Vagina (tissue), 2 donors: ENCODE data around the gene ATP6V0C. TPM values are rescaled to one million over a fixed set of nuclear protein-coding genes. Genes with fewer than 3 reads are reported as not detected.
A peak's percentile ranks its signal among the peaks of the same experiment; 100 is the strongest.

Experiments used
- DNase-seq, 2 donors: peaks; one replicate each; pipeline ENCODE4 v3.0.0-alpha.2; 2017; ENCODE audit errors: extremely low spot score in 2 of 2
- H3K27ac ChIP-seq: fragments of 200-600 bp; sonication (generic); one replicate; pipeline ENCODE4 v1.5.1; 2019
- H3K27me3 ChIP-seq: fragments of 200-600 bp; sonication (generic); one replicate; pipeline ENCODE4 v1.5.1; 2019
- H3K36me3 ChIP-seq, 2 donors: fragments of 200-600 bp; sonication (generic); one replicate each; pipeline ENCODE4 v1.5.1; 2017 to 2019
- H3K4me1 ChIP-seq: fragments of 200-600 bp; sonication (generic); one replicate; pipeline ENCODE4 v1.5.1; 2019
- H3K4me3 ChIP-seq, 2 donors: fragments of 200-600 bp; sonication (generic); 1 replicate in 1 of 2; 2 replicates in 1 of 2; pipeline ENCODE4 v1.5.1; 2016 to 2019
- H3K9me3 ChIP-seq: fragments of 200-600 bp; sonication (generic); one replicate; pipeline ENCODE4 v1.5.1; 2019
- POLR2A ChIP-seq, 2 donors: fragments of 450-650 bp; IDR thresholded peaks; one replicate each; pipeline ENCODE4 v1.6.1; 2017; ENCODE audit warnings: antibody characterized with exemption in 2 of 2, mild to moderate bottlenecking in 2 of 2, moderate library complexity in 2 of 2
- POLR2AphosphoS5 ChIP-seq, 2 donors: sonication (generic); formaldehyde crosslinking; IDR thresholded peaks; one replicate each; pipeline ENCODE4 v1.9.0; 2017; ENCODE audit warnings: antibody characterized with exemption in 2 of 2, mild to moderate bottlenecking in 2 of 2, low read depth in 1 of 2; ENCODE audit not compliant: insufficient read depth in 1 of 2
- intact Hi-C: fragments of 100-400 bp; cut with DNase I; formaldehyde crosslinking; loops from one replicate; pipeline ENCODE4 v1.15.1; 2023
- total RNA-seq: library from RNA; depleted of rRNA; stranded (reverse); fragments of >200 nt; gene quantifications from one replicate; pipeline ENCODE4 v1.2.3, GENCODE V29; 2016
- TF ChIP-seq, protein P1 (sequence below), 3 experiments: fragments of 450-650 bp in 2 of 3; fragments of 200-600 bp in 1 of 3; sonication (generic) in 1 of 3; IDR thresholded peaks; one replicate each; pipeline ENCODE4 v1.5.1; 2017 to 2019; ENCODE audit warnings: antibody characterized with exemption in 3 of 3, mild to moderate bottlenecking in 2 of 3, moderate library complexity in 2 of 3

Gene ATP6V0C
- total RNA-seq, 1 donor from 2014 or later: 133 TPM

DNA sequence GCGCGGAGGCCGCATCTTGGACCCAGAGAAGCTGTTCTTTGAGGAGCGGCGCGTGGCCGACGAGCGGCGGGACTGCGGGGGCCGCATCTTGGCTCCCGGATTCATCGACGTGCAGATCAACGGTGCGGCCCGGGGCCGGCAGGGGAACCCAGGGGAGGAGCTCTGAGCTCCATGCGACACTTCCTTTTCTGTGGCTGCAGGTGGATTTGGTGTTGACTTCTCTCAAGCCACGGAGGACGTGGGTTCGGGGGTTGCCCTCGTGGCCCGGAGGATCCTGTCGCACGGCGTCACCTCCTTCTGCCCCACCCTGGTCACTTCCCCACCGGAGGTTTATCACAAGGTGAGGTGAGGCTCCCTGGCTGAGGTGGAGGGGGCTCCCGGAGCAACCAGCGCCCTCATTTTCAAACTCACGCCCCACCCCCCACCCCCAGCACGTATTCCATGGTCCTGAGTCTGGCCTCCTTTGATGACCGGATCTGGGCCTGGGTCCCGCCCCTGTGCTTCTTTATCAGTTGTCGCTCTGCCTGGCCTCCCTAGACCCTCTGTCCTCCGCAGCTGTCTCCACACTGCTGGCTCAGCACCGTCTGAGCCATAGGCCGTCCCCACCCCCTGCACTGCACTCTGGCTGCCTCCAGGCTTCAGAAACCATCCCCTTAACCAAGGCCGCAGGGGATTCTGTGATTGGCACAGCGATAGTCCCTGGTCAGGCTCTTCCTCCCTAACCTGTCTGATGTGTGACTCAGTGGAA is 7.2 kb downstream of the ATP6V0C start:
- H3K27ac ChIP-seq: peak overlapping the region; percentile 72
- H3K27me3 ChIP-seq: no peaks in the 10 kb centered on the region
- peaks cover 0 to 13% of the 10 kb centered on the region in 2 donors for H3K36me3 ChIP-seq
- no peaks in the 10 kb centered on the region for H3K9me3 ChIP-seq
- DNase-seq: no peak
- peaks cover 51% of the 10 kb centered on the region for H3K4me1 ChIP-seq
- TF ChIP-seq POLR2A (IDR thresholded peaks at IDR 0.05) (no peak), POLR2AphosphoS5 (IDR thresholded peaks at IDR 0.05; ENCODE audit: insufficient read depth in 1 of 2, low read depth in 1 of 2) (peak in 1 of 2 donors; percentile 22)
- intact Hi-C loops: no loop called here
- H3K4me3 ChIP-seq: peak overlapping the region; percentile 62 to 72

DNA sequence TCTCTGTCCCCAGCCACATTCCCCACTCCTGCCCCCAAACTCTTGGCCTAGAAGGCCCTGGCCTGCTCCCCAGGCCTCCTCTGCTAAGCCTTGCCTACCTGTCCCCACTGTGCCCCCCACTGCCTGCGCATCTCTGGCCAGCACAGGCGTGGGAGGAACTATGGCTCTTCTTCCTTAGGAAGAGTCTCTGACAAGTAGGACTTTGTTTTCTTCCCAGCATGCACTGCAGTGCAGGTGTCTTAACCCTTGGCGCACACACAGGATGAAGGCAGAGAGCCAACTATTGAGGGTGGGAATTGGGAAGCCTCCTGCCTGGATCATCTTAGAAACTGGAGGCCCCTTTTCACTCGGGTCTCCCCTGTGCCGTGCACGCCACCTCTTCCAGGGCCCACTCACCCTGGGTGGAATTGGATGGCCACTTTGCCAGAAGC is 10.1 kb downstream of the ATP6V0C start:
- H3K4me1 ChIP-seq: peaks cover 22% of the 10 kb centered on the region
- DNase-seq: no peak
- no peak for TF ChIP-seq POLR2A (IDR thresholded peaks at IDR 0.05)
- no peak for TF ChIP-seq POLR2AphosphoS5 (IDR thresholded peaks at IDR 0.05; ENCODE audit: insufficient read depth in 1 of 2, low read depth in 1 of 2)
- TF ChIP-seq, protein P1, sequence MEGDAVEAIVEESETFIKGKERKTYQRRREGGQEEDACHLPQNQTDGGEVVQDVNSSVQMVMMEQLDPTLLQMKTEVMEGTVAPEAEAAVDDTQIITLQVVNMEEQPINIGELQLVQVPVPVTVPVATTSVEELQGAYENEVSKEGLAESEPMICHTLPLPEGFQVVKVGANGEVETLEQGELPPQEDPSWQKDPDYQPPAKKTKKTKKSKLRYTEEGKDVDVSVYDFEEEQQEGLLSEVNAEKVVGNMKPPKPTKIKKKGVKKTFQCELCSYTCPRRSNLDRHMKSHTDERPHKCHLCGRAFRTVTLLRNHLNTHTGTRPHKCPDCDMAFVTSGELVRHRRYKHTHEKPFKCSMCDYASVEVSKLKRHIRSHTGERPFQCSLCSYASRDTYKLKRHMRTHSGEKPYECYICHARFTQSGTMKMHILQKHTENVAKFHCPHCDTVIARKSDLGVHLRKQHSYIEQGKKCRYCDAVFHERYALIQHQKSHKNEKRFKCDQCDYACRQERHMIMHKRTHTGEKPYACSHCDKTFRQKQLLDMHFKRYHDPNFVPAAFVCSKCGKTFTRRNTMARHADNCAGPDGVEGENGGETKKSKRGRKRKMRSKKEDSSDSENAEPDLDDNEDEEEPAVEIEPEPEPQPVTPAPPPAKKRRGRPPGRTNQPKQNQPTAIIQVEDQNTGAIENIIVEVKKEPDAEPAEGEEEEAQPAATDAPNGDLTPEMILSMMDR (IDR thresholded peaks at IDR 0.05): no peak
- H3K9me3 ChIP-seq: no peaks in the 10 kb centered on the region
- intact Hi-C loops: no loop called here
- no peaks in the 10 kb centered on the region for H3K27me3 ChIP-seq
- peaks cover 0 to 30% of the 10 kb centered on the region in 2 donors for H3K36me3 ChIP-seq
- no peak overlapping the region for H3K27ac ChIP-seq
- no peak overlapping the region for H3K4me3 ChIP-seq

DNA sequence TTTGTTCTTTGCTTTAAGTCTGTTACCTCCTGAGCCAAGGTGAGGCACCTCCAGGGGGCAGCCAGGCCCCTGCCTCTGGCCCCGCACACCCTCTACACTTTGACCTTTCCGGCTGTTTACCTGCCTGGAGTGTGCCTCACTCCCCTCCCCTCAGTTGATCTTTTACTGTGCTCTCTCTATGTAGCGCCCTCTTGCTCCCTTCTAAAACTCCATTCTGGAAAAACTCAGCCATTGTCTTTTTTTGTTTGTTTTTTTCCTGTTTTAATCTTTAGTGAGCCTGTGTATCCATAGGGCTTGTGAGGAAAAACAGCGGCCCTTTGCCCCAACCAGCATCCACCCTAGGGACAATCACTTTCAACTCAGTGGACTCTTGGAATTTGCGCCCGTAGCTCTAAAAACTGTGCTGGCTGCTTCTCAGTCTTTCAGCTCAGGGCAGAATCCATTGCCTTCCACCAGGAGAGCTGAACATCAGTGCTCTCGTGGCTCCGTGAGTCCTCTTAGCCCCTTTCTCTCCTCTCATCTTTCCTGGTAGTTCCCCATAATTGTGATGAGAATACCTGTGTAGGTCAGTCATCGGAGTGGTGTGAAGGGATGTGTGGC is 10.7 kb downstream of the ATP6V0C start:
- H3K27me3 ChIP-seq: no peaks in the 10 kb centered on the region
- intact Hi-C loops: no loop called here

DNA sequence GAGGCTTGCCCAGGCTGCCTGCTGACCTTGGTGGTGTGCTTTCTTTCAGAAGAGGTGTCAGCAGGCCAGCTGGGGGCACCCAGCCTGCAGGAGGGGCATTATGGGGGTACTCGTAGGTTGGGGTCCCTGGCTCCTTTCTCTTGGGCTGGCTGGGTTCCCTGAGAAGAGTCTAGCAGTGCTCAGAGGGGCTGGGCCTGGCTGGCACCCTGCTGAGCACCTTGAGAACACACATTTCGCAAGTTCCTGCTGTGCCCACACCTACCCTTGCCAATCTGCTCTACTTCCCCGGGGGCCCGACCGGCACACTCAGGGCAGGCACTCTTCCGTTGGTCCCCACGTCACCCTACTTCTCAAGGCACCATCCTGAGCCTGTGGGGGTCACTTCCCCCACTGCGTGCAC is 12.4 kb downstream of the ATP6V0C start:
- TF ChIP-seq POLR2AphosphoS5 (IDR thresholded peaks at IDR 0.05; ENCODE audit: insufficient read depth in 1 of 2, low read depth in 1 of 2) (no peak), POLR2A (IDR thresholded peaks at IDR 0.05) (no peak)
- TF ChIP-seq, protein P1 (IDR thresholded peaks at IDR 0.05): no peak
- peaks cover 0 to 39% of the 10 kb centered on the region in 2 donors for H3K36me3 ChIP-seq

More for the DNA sequence above, 10.7 kb downstream of the ATP6V0C start:
- H3K27ac ChIP-seq: no peak overlapping the region
- no peak overlapping the region for H3K4me3 ChIP-seq
- no peaks in the 10 kb centered on the region for H3K9me3 ChIP-seq
- no peak for TF ChIP-seq POLR2AphosphoS5 (IDR thresholded peaks at IDR 0.05; ENCODE audit: insufficient read depth in 1 of 2, low read depth in 1 of 2)
- no peak for TF ChIP-seq POLR2A (IDR thresholded peaks at IDR 0.05)
- TF ChIP-seq, protein P1 (IDR thresholded peaks at IDR 0.05): no peak
- H3K4me1 ChIP-seq: peaks cover 16% of the 10 kb centered on the region
- peaks cover 0 to 36% of the 10 kb centered on the region in 2 donors for H3K36me3 ChIP-seq
- no peak for DNase-seq

DNA sequence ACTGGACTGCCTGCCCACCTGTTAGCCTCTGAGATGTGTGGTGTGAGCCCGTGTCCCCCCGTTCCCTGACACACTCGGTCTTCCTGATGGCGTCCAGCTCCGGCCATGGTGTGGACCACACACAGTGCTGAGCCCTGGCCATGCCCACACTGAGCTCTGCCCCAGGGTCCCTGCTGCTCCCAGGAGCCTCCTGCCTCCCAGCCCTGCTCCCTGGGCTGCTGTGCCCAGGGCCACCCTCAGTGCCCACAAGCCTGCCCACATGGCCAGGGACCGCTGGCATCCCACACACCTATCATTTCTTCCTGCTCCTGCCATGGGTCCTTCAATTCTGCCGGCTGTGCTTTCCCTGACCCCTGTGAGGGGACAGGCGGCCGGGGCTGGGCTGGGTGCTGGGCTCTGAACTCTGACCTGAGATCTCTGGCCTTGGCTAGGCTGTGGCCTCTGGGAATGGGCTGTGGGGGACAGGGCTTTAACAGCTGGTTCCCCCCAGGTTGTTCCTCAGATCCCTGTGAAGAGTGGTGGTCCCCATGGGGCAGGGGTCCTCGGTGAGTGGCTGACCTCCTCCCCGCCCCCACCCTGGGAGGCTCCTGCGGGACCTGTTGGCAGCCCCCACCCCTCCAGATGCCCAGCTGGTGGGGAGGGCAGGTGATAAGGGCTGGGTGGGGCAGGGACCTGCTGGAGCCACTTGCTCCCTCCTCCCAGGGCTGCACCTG is 13.5 kb downstream of the ATP6V0C start:
- Histone ChIP-seq H3K4me1 (peaks cover 9% of the 10 kb centered on the region), H3K36me3 (peaks cover 0 to 39% of the 10 kb centered on the region in 2 donors), H3K4me3 (no peak overlapping the region), H3K27me3 (no peaks in the 10 kb centered on the region), H3K27ac (no peak overlapping the region), H3K9me3 (no peaks in the 10 kb centered on the region)
- intact Hi-C loops: no loop called here
- no peak for TF ChIP-seq POLR2AphosphoS5 (IDR thresholded peaks at IDR 0.05; ENCODE audit: insufficient read depth in 1 of 2, low read depth in 1 of 2)
- TF ChIP-seq POLR2A (IDR thresholded peaks at IDR 0.05): no peak
- TF ChIP-seq, protein P1 (IDR thresholded peaks at IDR 0.05): no peak
- DNase-seq: no peak

More for the DNA sequence above, 12.4 kb downstream of the ATP6V0C start:
- Histone ChIP-seq H3K4me1 (peaks cover 8% of the 10 kb centered on the region), H3K27ac (no peak overlapping the region), H3K27me3 (no peaks in the 10 kb centered on the region), H3K9me3 (no peaks in the 10 kb centered on the region), H3K4me3 (no peak overlapping the region)
- intact Hi-C loops: no loop called here
- no peak for DNase-seq
